Right lobe of liver (tissue), 6 donors: ENCODE measurements around the gene TBXAS1. TPM values are rescaled to one million over a fixed set of nuclear protein-coding genes. Genes with fewer than 3 reads are reported as not detected.

Experiments used
- ATAC-seq, 4 donors: fragments of 200-7000 bp; cut with Tn5 transposase; one replicate each; pipeline ENCODE4 v1.9.1; 2020; ENCODE audit warnings: mild to moderate bottlenecking in 4 of 4, moderate library complexity in 4 of 4
- DNase-seq, 3 donors: peaks; one replicate each; pipeline ENCODE4 v3.0.0-alpha.2; 2020
- H3K27ac ChIP-seq, 3 donors: fragments of 200-600 bp; one replicate each; pipeline ENCODE4 v1.8.0; 2022
- H3K27me3 ChIP-seq, 2 donors: fragments of 200-600 bp; one replicate each; pipeline ENCODE4 v1.8.0; 2022
- H3K36me3 ChIP-seq, 4 donors: fragments of 200-600 bp; sonication (generic) in 1 of 4; one replicate each; pipeline versions ENCODE4 v1.5.1 to v1.8.0; 2017 to 2022; ENCODE audit warnings: control low read depth in 1 of 4
- H3K4me1 ChIP-seq, 4 donors: fragments of 200-600 bp; sonication (generic) in 1 of 4; one replicate each; pipeline versions ENCODE4 v1.5.1 to v1.8.0; 2017 to 2022; ENCODE audit warnings: control low read depth in 1 of 4
- H3K4me3 ChIP-seq, 3 donors: fragments of 200-600 bp; one replicate each; pipeline ENCODE4 v1.8.0; 2022
- H3K9me3 ChIP-seq, 4 donors: fragments of 200-600 bp; sonication (generic) in 1 of 4; one replicate each; pipeline versions ENCODE4 v1.5.1 to v1.8.0; 2017 to 2022; ENCODE audit warnings: control low read depth in 1 of 4
- CTCF ChIP-seq, 4 donors: fragments of 200-600 bp in 3 of 4; fragments of 450-650 bp in 1 of 4; IDR thresholded peaks; one replicate each; pipeline versions ENCODE4 v1.5.1 to v1.8.0; 2016 to 2022; ENCODE audit warnings: antibody characterized with exemption in 4 of 4, mild to moderate bottlenecking in 2 of 4
- POLR2A ChIP-seq: fragments of 450-650 bp; IDR thresholded peaks from one replicate; pipeline ENCODE4 v1.6.1; 2017; ENCODE audit warnings: antibody characterized with exemption, mild to moderate bottlenecking
- WGBS: methylation state at CpG from one replicate; pipeline ENCODE4 v1.1.6; 2018; ENCODE audit warnings: low coverage, low lambda C conversion rate; ENCODE audit not compliant: insufficient coverage; ENCODE audit errors: missing lambda C conversion rate; 5-methylcytosine and 5-hydroxymethylcytosine counted together
- intact Hi-C, 2 donors: fragments of 100-400 bp; cut with DNase I; formaldehyde crosslinking; loops; one replicate each; pipeline versions ENCODE4 v1.11.2 to v1.14.1; 2022
- total RNA-seq, 6 experiments: library from RNA; depleted of rRNA in 2 of 6; stranded (reverse); fragments of >200 nt in 2 of 6; fragmentation: NEBNext Ultra II Directional in 3 of 6; extraction: Animal tissue kit (Norgen Biotek cat#: 25700) in 3 of 6; gene quantifications; one replicate each; pipeline versions ENCODE4 v1.1.0 to v1.2.4, GENCODE V29; 2016 to 2023
- donor health status: DM: no; HTN: yes; CAD: no.
- donor health status: DM: no; HTN: no; CAD: no.
- donor health status: DM: no; HTN: no; CAD: no.
- donor health status: DM: no; HTN: yes; CAD: no.
- donor health status: DM: no; HTN: yes; CAD: no.

TBXAS1 gene
- total RNA-seq, 6 experiments from 2014 or later = 7.6 to 15.6 (median 12.2) TPM

GRCh38 chr7:139993169-139993568 lies 164.1 kb downstream of the TBXAS1 start:
- Histone ChIP-seq H3K36me3 (no peaks in the 10 kb centered on the region), H3K27ac (no peak overlapping the region), H3K27me3 (no peaks in the 10 kb centered on the region), H3K4me1 (no peaks in the 10 kb centered on the region), H3K9me3 (no peaks in the 10 kb centered on the region), H3K4me3 (no peak overlapping the region)
- ATAC-seq = no peak
- DNase-seq = no peak
- intact Hi-C loops = loop anchor here (10.0 kb wide), 3 partner anchors 208 to 378 kb away; no protein-coding TSS in a partner anchor
- WGBS = 81% methylated on average over 8 of the region's 8 CpGs
- TF ChIP-seq CTCF (IDR thresholded peaks at IDR 0.05) (no peak), POLR2A (no peak)

- H3K27ac ChIP-seq = no peak overlapping the region
- intact Hi-C loops = loop anchor here (10.0 kb wide), 3 partner anchors 209 to 379 kb away; no protein-coding TSS in a partner anchor
Observed at GRCh38 chr7:139993592-139993991, 164.5 kb downstream of the TBXAS1 start.

GRCh38 chr7:139994356-139994755 lies 165.3 kb downstream of the TBXAS1 start:
- H3K27me3 ChIP-seq = no peaks in the 10 kb centered on the region
- no peaks in the 10 kb centered on the region for H3K36me3 ChIP-seq
- no peak overlapping the region for H3K27ac ChIP-seq
- TF ChIP-seq POLR2A = no peak
- TF ChIP-seq CTCF (IDR thresholded peaks at IDR 0.05) = no peak
- H3K4me3 ChIP-seq = no peak overlapping the region
- DNase-seq (no peak), ATAC-seq (no peak)
- no peaks in the 10 kb centered on the region for H3K4me1 ChIP-seq
- WGBS = 88% methylated on average over 1 of the region's 1 CpG
- H3K9me3 ChIP-seq = no peaks in the 10 kb centered on the region
- intact Hi-C loops = loop anchor here (10.0 kb wide), 3 partner anchors 210 to 380 kb away; no protein-coding TSS in a partner anchor

More at GRCh38 chr7:139993592-139993991, 164.5 kb downstream of the TBXAS1 start:
- Histone ChIP-seq H3K4me1 (no peaks in the 10 kb centered on the region), H3K4me3 (no peak overlapping the region), H3K27me3 (no peaks in the 10 kb centered on the region), H3K9me3 (no peaks in the 10 kb centered on the region), H3K36me3 (no peaks in the 10 kb centered on the region)
- ATAC-seq (no peak), DNase-seq (no peak)
- TF ChIP-seq POLR2A (no peak), CTCF (IDR thresholded peaks at IDR 0.05) (no peak)
- WGBS = 88% methylated on average over 1 of the region's 2 CpGs

GRCh38 chr7:139995017-139995915 lies 166.2 kb downstream of the TBXAS1 start:
- Histone ChIP-seq H3K36me3 (no peaks in the 10 kb centered on the region), H3K27me3 (no peaks in the 10 kb centered on the region), H3K9me3 (no peaks in the 10 kb centered on the region), H3K4me3 (no peak overlapping the region), H3K4me1 (no peaks in the 10 kb centered on the region), H3K27ac (no peak overlapping the region)
- TF ChIP-seq POLR2A (no peak), CTCF (IDR thresholded peaks at IDR 0.05) (no peak)
- 64% methylated on average over 5 of the region's 19 CpGs for WGBS
- intact Hi-C loops = loop anchor here (10.0 kb wide), 3 partner anchors 210 to 380 kb away; no protein-coding TSS in a partner anchor
- DNase-seq (peak in 2 of 3 donors; percentile 59 to 70), ATAC-seq (peak; percentile 70 to 93 (median 82))
